ENCODE data around the gene DTX1.

DNA sequence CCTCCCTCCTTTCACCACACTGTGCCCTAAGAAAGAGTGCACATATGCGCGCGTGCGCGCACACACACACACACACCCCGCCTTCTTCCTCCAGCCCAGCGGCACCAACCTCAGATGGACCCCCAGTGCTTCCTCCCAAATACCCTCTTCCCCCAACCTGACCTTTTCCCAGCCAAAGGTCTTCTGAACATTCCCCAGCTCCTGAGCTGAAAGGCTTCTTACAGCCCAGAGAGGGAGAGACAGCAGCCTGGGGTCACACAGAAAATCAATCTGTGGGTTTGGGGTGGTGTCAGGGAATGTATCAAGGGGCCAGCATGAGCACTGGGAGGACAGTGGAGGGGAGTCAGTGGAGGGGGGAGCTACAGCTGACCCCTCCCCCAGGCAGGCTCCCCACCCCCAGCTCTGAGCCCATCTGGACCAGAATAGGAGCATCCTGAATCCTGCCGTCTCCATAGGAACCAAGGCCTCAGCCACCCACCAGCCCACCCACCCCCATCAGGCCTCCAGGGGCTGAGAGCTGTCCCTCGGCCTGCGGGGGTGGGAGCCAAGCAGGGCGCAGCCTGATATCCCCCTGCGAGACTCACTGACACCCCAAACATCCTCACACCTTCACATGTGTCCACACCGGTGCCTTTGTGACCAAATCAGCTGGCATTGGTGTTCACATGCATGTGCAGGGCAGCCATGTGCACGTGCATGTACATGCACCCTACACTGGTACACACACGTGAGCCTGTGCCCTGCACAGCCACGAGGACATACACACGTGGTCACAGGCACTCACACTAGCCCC, 73.3 kb downstream of the DTX1 start:
- TF ChIP-seq EZH2 (IDR thresholded peaks at IDR 0.05) (no peak), POLR2AphosphoS5 (IDR thresholded peaks at IDR 0.05; ENCODE audit: borderline replicate concordance, low read depth, low read length) (no peak), FOXP2 (optimal IDR thresholded peaks at IDR 0.05; ENCODE audit: control extremely low read depth, extremely low read length, insufficient read depth) (no peak)
